K562 (cell line): ENCODE data around the gene CDKL4. TPM values are rescaled to one million over a fixed set of nuclear protein-coding genes. Genes with fewer than 3 reads are reported as not detected.
A peak's percentile ranks its signal among the peaks of the same experiment; 100 is the strongest.

Source experiments
- ATAC-seq: fragments of 200-7000 bp; cut with Tn5 transposase; 3 replicates; pipeline ENCODE4 v1.9.1; 2020; ENCODE audit warnings: moderate library complexity
- BruUV-seq: library from RNA; stranded (reverse); fragments of 400-500 nt; replicated peaks from 2 replicates; lab custom pipeline; 2021; lab: Mats Ljungman, UMichigan
- CTCF ChIA-PET: fragments of 300-600 bp; formaldehyde crosslinking; extraction: SDS; loops from one replicate; lab custom pipeline; 2021; ENCODE audit warnings: low intra/inter-chr PET ratio; lab: Yijun Ruan, JAX
- POLR2A ChIA-PET: fragments of 300-600, 350-650 bp; sonication (Branson Sonifier 250); formaldehyde crosslinking; extraction: SDS; loops from one replicate; lab custom pipeline; 2021; ENCODE audit warnings: antibody characterized with exemption, inconsistent platforms; lab: Yijun Ruan, JAX
- DNase-seq, 4 experiments: peaks; one replicate each; pipeline versions ENCODE4 v3.0.0 to v3.0.0-alpha.2; 2011 to 2018; ENCODE audit warnings: low spot score in 3 of 4, mixed read lengths in 3 of 4; ENCODE audit errors: extremely low read depth in 1 of 4
- FAIRE-seq: peaks from 2 replicates; lab custom pipeline; 2011; peaks lifted over from hg19 to GRCh38; lab: Jason Lieb, UNC
- H2AFZ ChIP-seq: 2 replicates; pipeline ENCODE4 v1.6.0; 2011; ENCODE audit warnings: low read depth, low read length, control low read depth, inconsistent platforms
- H3K27ac ChIP-seq: fragments of 200-600 bp; 3 replicates; pipeline ENCODE4 v1.8.0; 2011; ENCODE audit warnings: low read depth, mild to moderate bottlenecking, control low read depth, inconsistent platforms, low read length, moderate library complexity, mixed read lengths; ENCODE audit errors: extremely low read depth
- H3K27me3 ChIP-seq, 2 experiments: fragments of 300-600 bp in 1 of 2; 2 replicates in 1 of 2; 3 replicates in 1 of 2; pipeline versions ENCODE4 v1.6.0 to v1.8.0; 2011; ENCODE audit warnings: inconsistent platforms in 2 of 2, low read length in 2 of 2, mild to moderate bottlenecking in 1 of 2, mixed read lengths in 1 of 2, moderate library complexity in 1 of 2; ENCODE audit not compliant: control insufficient read depth in 2 of 2, insufficient read depth in 2 of 2
- H3K36me3 ChIP-seq: fragments of 300-600 bp; 3 replicates; pipeline ENCODE4 v1.8.0; 2011; ENCODE audit warnings: mild to moderate bottlenecking, low read length, inconsistent platforms; ENCODE audit not compliant: control insufficient read depth, insufficient read depth
- H3K4me1 ChIP-seq, 2 experiments: fragments of 200-600 bp in 1 of 2; replicated peaks in 1 of 2; 2 replicates in 1 of 2; 3 replicates in 1 of 2; pipeline versions ENCODE4 v1.5.1 to v1.8.0; 2011; ENCODE audit warnings: inconsistent platforms in 2 of 2, low read length in 2 of 2, mild to moderate bottlenecking in 1 of 2, mixed read lengths in 1 of 2, moderate library complexity in 1 of 2; ENCODE audit not compliant: control insufficient read depth in 2 of 2, insufficient read depth in 2 of 2
- H3K4me2 ChIP-seq: 2 replicates; pipeline ENCODE4 v1.6.1; 2011; ENCODE audit warnings: low read length, control low read depth, inconsistent platforms, mixed read lengths; ENCODE audit not compliant: insufficient read depth
- H3K4me3 ChIP-seq: fragments of 200-600 bp; sonication (generic), shearing (Covaris generic); 2 replicates; pipeline ENCODE4 v1.5.1; 2016; ENCODE audit warnings: control low read depth, inconsistent platforms
- H3K79me2 ChIP-seq: fragments of 200-600 bp; 3 replicates; pipeline ENCODE4 v1.8.0; 2011; ENCODE audit warnings: low read length, inconsistent platforms; ENCODE audit not compliant: control insufficient read depth, insufficient read depth
- H3K9ac ChIP-seq, 2 experiments: 2 replicates each; pipeline versions ENCODE4 v1.6.0 to v1.6.1; 2011; ENCODE audit warnings: low read depth in 2 of 2, low read length in 2 of 2, control low read depth in 1 of 2, inconsistent platforms in 1 of 2, mild to moderate bottlenecking in 1 of 2, mixed read lengths in 1 of 2; ENCODE audit not compliant: insufficient read depth in 1 of 2
- H3K9me1 ChIP-seq: one replicate; pipeline ENCODE4 v1.6.0; 2011; ENCODE audit warnings: inconsistent platforms, mild to moderate bottlenecking, low read length, moderate library complexity; ENCODE audit not compliant: control insufficient read depth, insufficient read depth
- H3K9me3 ChIP-seq: replicated peaks from 2 replicates; pipeline ENCODE4 v1.5.1; 2011; ENCODE audit warnings: low read depth, low read length, inconsistent platforms; ENCODE audit not compliant: control insufficient read depth, insufficient read depth
- H4K20me1 ChIP-seq: replicated peaks from 2 replicates; pipeline ENCODE4 v1.6.1; 2011; ENCODE audit warnings: low read length, inconsistent platforms, mixed read lengths; ENCODE audit not compliant: control insufficient read depth, insufficient read depth
- ADNP ChIP-seq: fragments of 200-800 bp; sonication (Bioruptor generic); IDR thresholded peaks from 2 replicates; pipeline ENCODE4 v1.6.1; 2016; ENCODE audit warnings: missing genetic modification characterization, missing compliant biosample characterization
- CHD7 ChIP-seq: fragments of 200-600 bp; sonication (generic); IDR thresholded peaks from one replicate; pipeline ENCODE4 v1.6.1; 2012; ENCODE audit warnings: mild to moderate bottlenecking, low read depth, low read length, inconsistent platforms
- HSF4 ChIP-seq: fragments of 250-450 bp; sonication (Bioruptor Pico); IDR thresholded peaks from 2 replicates; pipeline ENCODE4 v2.1.2; 2022; ENCODE audit warnings: mild to moderate bottlenecking, moderate library complexity, borderline replicate concordance
- SPI1 ChIP-seq: IDR thresholded peaks from 2 replicates; pipeline ENCODE4 v1.6.1; 2011; ENCODE audit warnings: low read depth, low read length, control low read depth, borderline replicate concordance
- TBL1XR1 ChIP-seq, 2 experiments: IDR thresholded peaks; 2 replicates each; pipeline ENCODE4 v1.6.1; 2012; ENCODE audit warnings: improper control_type of control experiment in 2 of 2, low read length in 2 of 2, mild to moderate bottlenecking in 1 of 2
- ZBTB33 ChIP-seq: sonication (generic); formaldehyde crosslinking; IDR thresholded peaks from 2 replicates; pipeline ENCODE4 v1.8.1; 2023; ENCODE audit warnings: mild to moderate bottlenecking, missing genetic modification reagents
- ZNF197 ChIP-seq: fragments of 200-800 bp; sonication (Bioruptor generic); IDR thresholded peaks from 2 replicates; pipeline ENCODE4 v1.6.1; 2016; ENCODE audit warnings: low read depth, missing genetic modification characterization, missing compliant biosample characterization
- WGBS: fragments of 100-300 bp; shearing (Covaris generic); methylation state at CpG from one replicate; pipeline ENCODE4 v1.1.6; 2016; ENCODE audit warnings: low coverage, mixed read lengths; ENCODE audit not compliant: insufficient coverage; ENCODE audit errors: missing lambda C conversion rate; 5-methylcytosine and 5-hydroxymethylcytosine counted together
- in situ Hi-C: fragments of 300-500 bp; cut with MboI; formaldehyde crosslinking; loops from 4 replicates; pipeline ENCODE4 v1.15.0; 2018; ENCODE audit warnings: inconsistent platforms, mixed read lengths
- intact Hi-C: fragments of 100-400 bp; cut with micrococcal nuclease; formaldehyde crosslinking; loops from 2 replicates; pipeline ENCODE4 v1.14.2; 2022
- polyA plus RNA-seq, 8 experiments: library from polyadenylated mRNA; depleted of rRNA in 4 of 8; stranded (reverse) in 5 of 8; unstranded in 3 of 8; fragments of >200 nt; fragmentation: Nextera tagmentation in 2 of 8; fragmentation: Illumina TruSeq in 1 of 8; extraction: Ambion mirVana in 2 of 8; extraction: Trizol in 1 of 8; gene quantifications; 2 replicates each; pipeline versions ENCODE4 v1.2.1 to v1.2.3, GENCODE V29; 2011 to 2014; ENCODE audit warnings: inconsistent platforms in 1 of 8, missing spikeins in 1 of 8
- total RNA-seq, 7 experiments: library from RNA; depleted of rRNA in 6 of 7; stranded (reverse); fragments of >200 nt in 6 of 7; fragmentation: Illumina TruSeq in 2 of 7; extraction: Trizol in 2 of 7; gene quantifications; 2 replicates each; pipeline versions ENCODE4 v1.2.1 to v1.2.3, GENCODE V29; 2011 to 2021; ENCODE audit warnings: low replicate concordance in 1 of 7

The CDKL4 gene
- total and polyA plus RNA-seq, 9 of the 15 experiments (the other 6 are each of a cell fraction or from before 2014, with no cell fraction given), result not detected

- no peak for TF ChIP-seq HSF4 (CRISPR knock-in tag)
- TF ChIP-seq SPI1, result no peak
- TF ChIP-seq ZNF197 (CRISPR knock-in tag), result no peak
- no peak for TF ChIP-seq ADNP
These were observed 85.4 kb downstream of the CDKL4 start (continued) for GRCh38 chr2:39158351-39158750.

GRCh38 chr2:39156846-39157245 lies 86.9 kb downstream of the CDKL4 start:
- WGBS, result 60% methylated on average over 4 of the region's 6 CpGs
- ATAC-seq, result peak; percentile 18; the same call in 2 of the 3 replicates

More at GRCh38 chr2:39156846-39157245, 86.9 kb downstream of the CDKL4 start:
- Histone ChIP-seq H2AFZ (peak overlapping the region; percentile 47), H3K4me1 (peaks cover 3 to 4% of the 10 kb centered on the region in 2 experiments; a peak in 2 of 5 replicates), H3K4me2 (no peak overlapping the region), H4K20me1 (no peaks in the 10 kb centered on the region), H3K9me1 (no peaks in the 10 kb centered on the region), H3K36me3 (no peaks in the 10 kb centered on the region), H3K9ac (no peak overlapping the region; a peak in 1 of 4 replicates), H3K27ac (no peak overlapping the region), H3K4me3 (no peak overlapping the region), H3K27me3 (no peaks in the 10 kb centered on the region), H3K79me2 (no peaks in the 10 kb centered on the region), H3K9me3 (no peaks in the 10 kb centered on the region)
- POLR2A ChIA-PET, result no interaction called here
- intact Hi-C loops, result no loop called here
- DNase-seq (no peak), FAIRE-seq (no peak)
- CTCF ChIA-PET, result interaction anchor here (0.6 kb wide), 1 partner anchor 730 kb away, joined by 3 read pairs; no protein-coding TSS in a partner anchor
- in situ Hi-C loops, result no loop called here
- BruUV-seq, result no TSS peak
- TF ChIP-seq CHD7 (no peak), ZBTB33 (CRISPR knock-in tag) (peak; percentile 3; the same call in 1 of the 2 replicates), TBL1XR1 (IDR thresholded peaks at IDR 0.05; ENCODE audit: low read length in 2 of 2) (no peak)
